Mesothelial cell of epicardium (in vitro differentiated cells): ENCODE data around the gene STK32B. TPM values are rescaled to one million over a fixed set of nuclear protein-coding genes. Genes with fewer than 3 reads are reported as not detected.

Experiments used
- DNase-seq, 2 experiments: peaks; one replicate each; pipeline ENCODE4 v3.0.0; 2021; ENCODE audit warnings: low spot score in 2 of 2; ENCODE audit not compliant: unreplicated experiment in 2 of 2
- H3K27ac Mint-ChIP-seq: 2 replicates; pipeline ENCODE4 v1.8.0; 2021; ENCODE audit warnings: mixed read lengths
- H3K27me3 Mint-ChIP-seq: 2 replicates; pipeline ENCODE4 v1.8.0; 2021; ENCODE audit warnings: low read depth, mixed read lengths
- H3K36me3 Mint-ChIP-seq: 2 replicates; pipeline ENCODE4 v1.8.0; 2021; ENCODE audit warnings: mixed read lengths
- H3K4me1 Mint-ChIP-seq: 2 replicates; pipeline ENCODE4 v1.8.0; 2021; ENCODE audit warnings: mixed read lengths
- H3K4me3 Mint-ChIP-seq: 2 replicates; pipeline ENCODE4 v1.8.0; 2021; ENCODE audit warnings: mild to moderate bottlenecking, moderate library complexity, mixed read lengths
- H3K9me3 Mint-ChIP-seq: 2 replicates; pipeline ENCODE4 v1.8.0; 2021; ENCODE audit warnings: mixed read lengths
- CTCF ChIP-seq: fragments of 200-600 bp; sonication (generic); IDR thresholded peaks from one replicate; pipeline ENCODE4 v1.5.0; 2021; ENCODE audit warnings: antibody characterized with exemption; ENCODE audit not compliant: unreplicated experiment
- total RNA-seq: library from RNA; stranded (reverse); gene quantifications from 3 replicates; pipeline ENCODE4 v1.2.1, GENCODE V29; 2021

The STK32B gene
- total RNA-seq, 1 donor from 2014 or later: 0.96 TPM

DNA sequence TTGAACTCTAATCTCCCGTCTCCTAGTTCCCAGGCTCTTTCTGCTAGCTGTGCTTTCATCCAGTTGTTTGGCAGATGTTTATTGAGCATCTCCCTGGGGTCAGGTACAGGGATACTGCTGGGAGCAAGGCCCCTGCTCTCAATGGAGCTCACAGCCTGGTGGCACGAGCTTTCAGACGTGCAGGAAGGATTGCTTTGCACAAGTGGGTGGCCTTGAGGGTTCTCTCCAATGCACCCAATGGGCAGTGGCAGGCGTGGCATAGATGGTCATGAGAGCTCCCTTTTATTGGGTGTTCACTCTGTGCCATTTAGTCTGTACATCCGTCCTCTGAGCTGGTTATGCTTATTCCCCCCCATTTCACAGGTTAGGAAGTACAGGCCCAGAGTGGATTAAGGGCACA lies 421.8 kb downstream of the STK32B start:
- Mint-ChIP-seq H3K4me3 (no peak overlapping the region), H3K4me1 (no peaks in the 10 kb centered on the region), H3K36me3 (no peaks in the 10 kb centered on the region), H3K27ac (no peak overlapping the region), H3K9me3 (no peaks in the 10 kb centered on the region), H3K27me3 (no peaks in the 10 kb centered on the region)
- TF ChIP-seq CTCF: no peak
- DNase-seq: no peak

DNA sequence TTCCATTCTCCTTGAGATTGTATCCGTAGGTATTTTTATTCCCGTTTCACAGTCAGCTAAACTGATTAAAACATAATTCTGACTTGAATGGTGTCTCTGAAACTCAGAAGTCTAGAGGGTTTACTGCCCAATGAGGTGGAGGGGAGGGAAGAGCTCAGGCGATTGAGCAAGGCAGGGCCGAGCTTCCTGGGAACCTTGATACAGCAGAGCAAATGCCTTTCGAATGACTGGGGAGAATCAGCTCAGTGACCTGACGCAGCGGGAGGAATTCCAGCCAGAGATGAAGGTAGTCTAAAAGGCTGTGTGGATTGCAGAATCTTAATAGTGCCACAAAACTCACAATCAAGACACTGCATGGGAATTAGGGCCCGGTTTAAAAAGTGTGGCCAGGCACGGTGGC lies 423.5 kb downstream of the STK32B start:
- Mint-ChIP-seq H3K27ac (no peak overlapping the region), H3K9me3 (peaks cover 2% of the 10 kb centered on the region), H3K4me1 (no peaks in the 10 kb centered on the region), H3K4me3 (no peak overlapping the region), H3K27me3 (no peaks in the 10 kb centered on the region), H3K36me3 (no peaks in the 10 kb centered on the region)
- DNase-seq: no peak
- TF ChIP-seq CTCF: no peak

DNA sequence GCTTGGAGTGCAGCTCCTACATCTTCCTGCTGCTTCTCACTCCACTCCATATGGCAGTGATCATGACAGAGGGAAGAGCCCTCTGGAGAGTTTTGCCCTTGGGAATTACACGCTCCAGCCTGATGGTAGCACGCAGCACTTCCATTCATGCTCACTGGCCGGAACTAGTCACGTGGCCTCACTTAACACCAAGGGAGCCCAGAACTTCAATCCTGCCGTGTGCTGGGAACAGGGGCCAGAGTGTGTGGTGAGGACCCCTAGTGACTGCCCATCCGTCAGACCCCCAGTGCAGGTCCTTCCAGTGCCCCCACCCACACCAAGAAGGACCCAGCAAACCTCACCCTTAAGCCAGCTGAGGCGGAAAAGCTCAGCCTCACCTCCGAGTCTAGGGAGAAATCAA lies 426.3 kb downstream of the STK32B start:
- peaks cover 10% of the 10 kb centered on the region for H3K9me3 Mint-ChIP-seq
- no peak overlapping the region for H3K4me3 Mint-ChIP-seq
- H3K27me3 Mint-ChIP-seq: no peaks in the 10 kb centered on the region
- DNase-seq: no peak
- H3K27ac Mint-ChIP-seq: no peak overlapping the region
- TF ChIP-seq CTCF: no peak
- no peaks in the 10 kb centered on the region for H3K36me3 Mint-ChIP-seq
- H3K4me1 Mint-ChIP-seq: no peaks in the 10 kb centered on the region

GRCh38 chr4:5478169-5478568 lies 426.9 kb downstream of the STK32B start:
- no peak for TF ChIP-seq CTCF
- no peaks in the 10 kb centered on the region for H3K4me1 Mint-ChIP-seq
- H3K4me3 Mint-ChIP-seq: no peak overlapping the region
- H3K27me3 Mint-ChIP-seq: no peaks in the 10 kb centered on the region
- no peak for DNase-seq
- no peak overlapping the region for H3K27ac Mint-ChIP-seq
- peaks cover 10% of the 10 kb centered on the region for H3K9me3 Mint-ChIP-seq
- no peaks in the 10 kb centered on the region for H3K36me3 Mint-ChIP-seq

GRCh38 chr4:5478697-5479096 lies 427.4 kb downstream of the STK32B start:
- no peak for TF ChIP-seq CTCF
- no peak overlapping the region for H3K27ac Mint-ChIP-seq
- no peaks in the 10 kb centered on the region for H3K4me1 Mint-ChIP-seq
- H3K9me3 Mint-ChIP-seq: peaks cover 15% of the 10 kb centered on the region
- H3K27me3 Mint-ChIP-seq: no peaks in the 10 kb centered on the region
- no peak overlapping the region for H3K4me3 Mint-ChIP-seq
- no peak for DNase-seq
- no peaks in the 10 kb centered on the region for H3K36me3 Mint-ChIP-seq

DNA sequence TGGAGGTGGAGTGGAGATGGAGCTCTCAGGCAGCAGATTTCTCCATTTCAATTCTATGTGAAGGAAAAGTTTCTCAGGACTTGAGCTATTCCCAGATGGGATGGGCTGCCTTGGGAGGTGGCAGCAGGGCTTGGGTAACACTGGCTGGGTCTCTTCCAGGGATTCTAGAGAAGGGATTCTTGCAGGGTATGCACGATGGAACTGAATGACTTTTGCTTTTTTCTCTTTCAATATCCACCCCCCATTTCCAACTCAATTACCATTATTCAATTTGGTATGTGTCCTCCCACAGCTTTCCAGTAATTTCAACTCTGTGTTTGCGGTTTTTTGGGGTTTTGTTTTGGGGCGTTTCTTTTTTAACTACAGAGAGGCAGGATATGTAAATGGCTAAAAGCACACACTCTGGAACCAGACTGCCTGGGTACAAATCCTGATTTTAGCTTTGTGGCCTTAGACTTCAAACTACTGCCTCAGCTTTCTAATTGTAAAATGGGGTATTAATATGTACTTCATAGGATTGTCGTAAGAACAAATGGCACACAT lies 428.3 kb downstream of the STK32B start:
- Mint-ChIP-seq H3K4me1 (no peaks in the 10 kb centered on the region), H3K27ac (no peak overlapping the region), H3K36me3 (no peaks in the 10 kb centered on the region), H3K9me3 (peaks cover 17% of the 10 kb centered on the region), H3K27me3 (no peaks in the 10 kb centered on the region), H3K4me3 (no peak overlapping the region)
- DNase-seq: no peak
- no peak for TF ChIP-seq CTCF
